ENCODE results near the gene ZHX3. TPM values are rescaled to one million over a fixed set of nuclear protein-coding genes. Genes with fewer than 3 reads are reported as not detected.

Gene ZHX3
- total and polyA plus RNA-seq, 2 of the 13 experiments (the other 11 are each of a cell fraction or from before 2014, with no cell fraction given) = 8.4 to 11.7 TPM

DNA sequence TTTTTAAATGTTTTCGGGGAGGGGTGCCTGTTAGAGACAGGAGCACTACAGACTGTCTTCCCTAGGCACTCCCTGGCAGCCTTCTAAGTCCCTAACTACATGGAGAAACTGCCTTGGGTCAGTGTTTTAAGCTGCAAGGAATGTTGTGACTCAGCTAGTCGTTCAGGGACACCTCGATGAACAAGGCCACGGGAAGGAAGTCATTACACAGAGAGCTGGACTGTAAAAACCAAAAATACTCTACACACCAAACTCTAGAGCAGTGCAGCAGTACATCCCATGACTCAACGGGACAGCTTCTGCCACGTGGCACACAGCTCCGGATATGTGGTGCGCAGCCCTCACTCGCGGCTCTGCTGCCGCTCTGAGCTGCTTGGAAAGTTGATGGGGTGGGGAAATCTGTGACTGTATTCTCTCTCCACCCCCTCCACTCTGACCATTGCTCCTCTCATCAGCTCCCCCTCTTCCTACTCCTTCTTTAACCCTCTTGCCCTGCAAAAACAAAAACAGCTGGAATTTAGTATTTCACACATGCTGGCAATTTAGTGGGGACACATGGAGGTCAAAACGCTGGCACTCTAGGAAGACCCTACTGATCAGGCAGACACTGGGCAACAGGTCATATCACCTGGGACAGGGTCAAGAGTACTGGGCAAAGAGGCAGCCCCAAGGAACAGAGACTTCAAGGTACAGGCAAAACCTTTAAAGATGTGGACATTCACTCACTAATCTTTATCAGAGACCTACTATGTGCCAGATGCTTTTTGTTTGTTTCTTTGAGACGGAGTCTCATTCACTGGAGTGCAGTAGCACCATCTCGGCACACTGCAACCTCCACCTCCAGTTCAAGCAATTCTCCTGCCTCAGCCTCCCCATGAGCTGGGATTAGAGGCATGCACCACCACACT is 12.2 kb upstream of the ZHX3 start (continued):
- TF ChIP-seq, protein P1, sequence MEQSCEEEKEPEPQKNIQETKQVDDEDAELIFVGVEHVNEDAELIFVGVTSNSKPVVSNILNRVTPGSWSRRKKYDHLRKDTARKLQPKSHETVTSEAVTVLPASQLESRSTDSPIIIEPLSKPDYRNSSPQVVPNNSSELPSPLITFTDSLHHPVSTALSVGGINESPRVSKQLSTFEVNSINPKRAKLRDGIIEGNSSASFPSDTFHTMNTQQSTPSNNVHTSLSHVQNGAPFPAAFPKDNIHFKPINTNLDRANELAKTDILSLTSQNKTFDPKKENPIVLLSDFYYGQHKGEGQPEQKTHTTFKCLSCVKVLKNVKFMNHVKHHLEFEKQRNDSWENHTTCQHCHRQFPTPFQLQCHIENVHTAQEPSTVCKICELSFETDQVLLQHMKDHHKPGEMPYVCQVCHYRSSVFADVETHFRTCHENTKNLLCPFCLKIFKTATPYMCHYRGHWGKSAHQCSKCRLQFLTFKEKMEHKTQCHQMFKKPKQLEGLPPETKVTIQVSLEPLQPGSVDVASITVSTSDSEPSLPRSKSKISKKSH (CRISPR knock-in tag; IDR thresholded peaks at IDR 0.05; ENCODE audit: borderline replicate concordance) = peak; percentile 65; the same call in 1 of the 2 replicates
- TF ChIP-seq ZNF713 (CRISPR knock-in tag; IDR thresholded peaks at IDR 0.05) = no peak
- no peak for TF ChIP-seq ZNF598 (CRISPR knock-in tag; IDR thresholded peaks at IDR 0.05; ENCODE audit: borderline replicate concordance)
- TF ChIP-seq RAD51 (IDR thresholded peaks at IDR 0.05; ENCODE audit: borderline replicate concordance) = no peak
- TF ChIP-seq LCORL (IDR thresholded peaks at IDR 0.05) = no peak
- no peak for TF ChIP-seq LCORL (CRISPR knock-in tag; IDR thresholded peaks at IDR 0.05)
- TF ChIP-seq PAX8 (CRISPR knock-in tag; IDR thresholded peaks at IDR 0.05; ENCODE audit: borderline replicate concordance) = no peak
- TF ChIP-seq ZNF552 (CRISPR knock-in tag; IDR thresholded peaks at IDR 0.05; ENCODE audit: borderline replicate concordance) = peak; percentile 45; the same call in 1 of the 2 replicates
- TF ChIP-seq ZSCAN12 (CRISPR knock-in tag; IDR thresholded peaks at IDR 0.05) = peak; percentile 55; the same call in 1 of the 2 replicates
- TF ChIP-seq, protein P2, sequence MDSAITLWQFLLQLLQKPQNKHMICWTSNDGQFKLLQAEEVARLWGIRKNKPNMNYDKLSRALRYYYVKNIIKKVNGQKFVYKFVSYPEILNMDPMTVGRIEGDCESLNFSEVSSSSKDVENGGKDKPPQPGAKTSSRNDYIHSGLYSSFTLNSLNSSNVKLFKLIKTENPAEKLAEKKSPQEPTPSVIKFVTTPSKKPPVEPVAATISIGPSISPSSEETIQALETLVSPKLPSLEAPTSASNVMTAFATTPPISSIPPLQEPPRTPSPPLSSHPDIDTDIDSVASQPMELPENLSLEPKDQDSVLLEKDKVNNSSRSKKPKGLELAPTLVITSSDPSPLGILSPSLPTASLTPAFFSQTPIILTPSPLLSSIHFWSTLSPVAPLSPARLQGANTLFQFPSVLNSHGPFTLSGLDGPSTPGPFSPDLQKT (CRISPR knock-in tag; IDR thresholded peaks at IDR 0.05; ENCODE audit: borderline replicate concordance) = no peak
- TF ChIP-seq YEATS4 (CRISPR knock-in tag; IDR thresholded peaks at IDR 0.05; ENCODE audit: borderline replicate concordance) = peak; percentile 81
- no peak for TF ChIP-seq ZBTB1 (CRISPR knock-in tag; IDR thresholded peaks at IDR 0.05; ENCODE audit: borderline replicate concordance)
- no peak for TF ChIP-seq ZNF737 (CRISPR knock-in tag; IDR thresholded peaks at IDR 0.05; ENCODE audit: borderline replicate concordance)
- TF ChIP-seq ZNF367 (CRISPR knock-in tag; IDR thresholded peaks at IDR 0.05; ENCODE audit: borderline replicate concordance) = no peak
- no peak for TF ChIP-seq ZNF121 (CRISPR knock-in tag; IDR thresholded peaks at IDR 0.05)
- no peak for TF ChIP-seq NFIB (CRISPR knock-in tag; IDR thresholded peaks at IDR 0.05; ENCODE audit: borderline replicate concordance)
- peak; percentile 59; the same call in 1 of the 2 replicates for TF ChIP-seq SPEN (CRISPR knock-in tag; IDR thresholded peaks at IDR 0.05; ENCODE audit: low read depth)
- TF ChIP-seq ZNF776 (CRISPR knock-in tag; IDR thresholded peaks at IDR 0.05) = no peak
- TF ChIP-seq ZC3H4 (CRISPR knock-in tag; IDR thresholded peaks at IDR 0.05; ENCODE audit: borderline replicate concordance) = no peak
- TF ChIP-seq SP140L (CRISPR knock-in tag; IDR thresholded peaks at IDR 0.05; ENCODE audit: borderline replicate concordance) = no peak
- TF ChIP-seq ZNF564 (CRISPR knock-in tag; IDR thresholded peaks at IDR 0.05) = no peak
- TF ChIP-seq ZNF83 (CRISPR knock-in tag; IDR thresholded peaks at IDR 0.05; ENCODE audit: borderline replicate concordance) = peak; percentile 32; the same call in 1 of the 2 replicates
- TF ChIP-seq, protein P3, sequence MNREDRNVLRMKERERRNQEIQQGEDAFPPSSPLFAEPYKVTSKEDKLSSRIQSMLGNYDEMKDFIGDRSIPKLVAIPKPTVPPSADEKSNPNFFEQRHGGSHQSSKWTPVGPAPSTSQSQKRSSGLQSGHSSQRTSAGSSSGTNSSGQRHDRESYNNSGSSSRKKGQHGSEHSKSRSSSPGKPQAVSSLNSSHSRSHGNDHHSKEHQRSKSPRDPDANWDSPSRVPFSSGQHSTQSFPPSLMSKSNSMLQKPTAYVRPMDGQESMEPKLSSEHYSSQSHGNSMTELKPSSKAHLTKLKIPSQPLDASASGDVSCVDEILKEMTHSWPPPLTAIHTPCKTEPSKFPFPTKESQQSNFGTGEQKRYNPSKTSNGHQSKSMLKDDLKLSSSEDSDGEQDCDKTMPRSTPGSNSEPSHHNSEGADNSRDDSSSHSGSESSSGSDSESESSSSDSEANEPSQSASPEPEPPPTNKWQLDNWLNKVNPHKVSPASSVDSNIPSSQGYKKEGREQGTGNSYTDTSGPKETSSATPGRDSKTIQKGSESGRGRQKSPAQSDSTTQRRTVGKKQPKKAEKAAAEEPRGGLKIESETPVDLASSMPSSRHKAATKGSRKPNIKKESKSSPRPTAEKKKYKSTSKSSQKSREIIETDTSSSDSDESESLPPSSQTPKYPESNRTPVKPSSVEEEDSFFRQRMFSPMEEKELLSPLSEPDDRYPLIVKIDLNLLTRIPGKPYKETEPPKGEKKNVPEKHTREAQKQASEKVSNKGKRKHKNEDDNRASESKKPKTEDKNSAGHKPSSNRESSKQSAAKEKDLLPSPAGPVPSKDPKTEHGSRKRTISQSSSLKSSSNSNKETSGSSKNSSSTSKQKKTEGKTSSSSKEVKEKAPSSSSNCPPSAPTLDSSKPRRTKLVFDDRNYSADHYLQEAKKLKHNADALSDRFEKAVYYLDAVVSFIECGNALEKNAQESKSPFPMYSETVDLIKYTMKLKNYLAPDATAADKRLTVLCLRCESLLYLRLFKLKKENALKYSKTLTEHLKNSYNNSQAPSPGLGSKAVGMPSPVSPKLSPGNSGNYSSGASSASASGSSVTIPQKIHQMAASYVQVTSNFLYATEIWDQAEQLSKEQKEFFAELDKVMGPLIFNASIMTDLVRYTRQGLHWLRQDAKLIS (CRISPR knock-in tag; IDR thresholded peaks at IDR 0.05) = no peak
- no peak for TF ChIP-seq TCF7L2 (IDR thresholded peaks at IDR 0.05; ENCODE audit: low read depth, low read length)
